Measurements from ENCODE around the gene STAT6. TPM values are rescaled to one million over a fixed set of nuclear protein-coding genes. Genes with fewer than 3 reads are reported as not detected.

STAT6 gene
- total RNA-seq, 1 donor from 2014 or later, result 139 TPM

DNA sequence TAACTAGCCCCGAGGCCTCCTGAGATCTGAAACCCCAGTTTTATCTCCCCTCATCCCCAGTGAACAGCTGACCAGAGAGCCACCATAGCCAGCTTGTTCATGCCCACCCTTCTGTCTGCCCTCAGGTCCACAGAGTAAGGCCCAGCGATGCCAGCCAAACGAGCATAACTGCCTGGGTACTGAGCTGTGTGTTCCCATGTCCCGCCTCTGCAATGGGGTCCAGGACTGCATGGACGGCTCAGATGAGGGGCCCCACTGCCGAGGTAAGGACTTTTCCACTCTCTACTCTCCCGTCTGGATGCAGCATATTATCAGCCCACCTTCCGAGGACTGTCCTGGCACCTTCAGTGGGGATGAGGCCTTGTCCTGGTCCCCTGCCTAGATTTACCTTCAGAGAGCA is 30.1 kb upstream of the STAT6 start:
- no peaks in the 10 kb centered on the region for H3K9me3 Mint-ChIP-seq (ENCODE audit: unreplicated experiment)

DNA sequence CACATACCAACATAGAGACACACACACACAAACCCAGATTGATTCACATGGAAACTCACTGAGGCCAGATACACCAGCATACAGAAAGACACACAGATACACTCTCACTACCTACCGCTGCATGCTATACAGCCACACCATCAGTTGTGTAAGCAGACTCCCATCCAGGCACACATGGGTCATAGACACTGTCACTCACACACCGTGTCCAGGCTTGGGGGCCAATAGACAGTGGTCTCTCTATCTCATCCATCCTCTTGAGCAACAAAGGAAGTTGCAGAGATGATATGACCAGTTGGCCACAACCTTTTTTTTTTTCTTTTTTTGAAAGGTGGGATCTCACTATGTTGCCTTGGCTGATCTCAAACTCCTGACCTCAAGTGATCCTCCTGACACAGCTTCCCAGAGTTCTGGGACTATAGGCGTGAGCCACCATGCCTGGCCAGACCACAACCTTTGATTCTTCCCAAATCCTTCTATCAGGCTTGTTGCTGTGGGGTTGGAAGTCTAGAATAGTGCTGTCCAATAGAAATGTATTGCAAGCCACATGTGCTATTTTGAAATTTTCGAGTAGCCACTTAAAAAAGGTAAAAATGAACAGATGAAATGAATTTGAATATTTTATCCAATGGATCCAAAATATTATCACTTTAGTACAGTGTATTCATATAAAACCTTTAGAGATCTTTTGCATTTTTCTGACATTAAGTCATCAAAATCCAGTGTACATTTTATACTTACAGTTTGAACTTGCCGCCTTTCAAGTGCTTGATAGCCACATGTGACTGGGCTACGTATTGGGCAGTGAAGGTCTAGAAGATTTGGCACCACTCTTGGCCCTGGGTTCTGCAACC is 28.9 kb upstream of the STAT6 start:
- Mint-ChIP-seq H3K4me1 (ENCODE audit: unreplicated experiment) (peaks cover 17% of the 10 kb centered on the region), H3K27me3 (ENCODE audit: unreplicated experiment) (peaks cover 11% of the 10 kb centered on the region), H3K4me3 (ENCODE audit: unreplicated experiment) (no peak overlapping the region), H3K9me3 (ENCODE audit: unreplicated experiment) (no peaks in the 10 kb centered on the region), H3K27ac (ENCODE audit: unreplicated experiment) (no peak overlapping the region), H3K36me3 (ENCODE audit: low read depth, unreplicated experiment) (peaks cover 11% of the 10 kb centered on the region)
- DNase-seq (ENCODE audit: low spot score), result no peak
- TF ChIP-seq, protein P1, sequence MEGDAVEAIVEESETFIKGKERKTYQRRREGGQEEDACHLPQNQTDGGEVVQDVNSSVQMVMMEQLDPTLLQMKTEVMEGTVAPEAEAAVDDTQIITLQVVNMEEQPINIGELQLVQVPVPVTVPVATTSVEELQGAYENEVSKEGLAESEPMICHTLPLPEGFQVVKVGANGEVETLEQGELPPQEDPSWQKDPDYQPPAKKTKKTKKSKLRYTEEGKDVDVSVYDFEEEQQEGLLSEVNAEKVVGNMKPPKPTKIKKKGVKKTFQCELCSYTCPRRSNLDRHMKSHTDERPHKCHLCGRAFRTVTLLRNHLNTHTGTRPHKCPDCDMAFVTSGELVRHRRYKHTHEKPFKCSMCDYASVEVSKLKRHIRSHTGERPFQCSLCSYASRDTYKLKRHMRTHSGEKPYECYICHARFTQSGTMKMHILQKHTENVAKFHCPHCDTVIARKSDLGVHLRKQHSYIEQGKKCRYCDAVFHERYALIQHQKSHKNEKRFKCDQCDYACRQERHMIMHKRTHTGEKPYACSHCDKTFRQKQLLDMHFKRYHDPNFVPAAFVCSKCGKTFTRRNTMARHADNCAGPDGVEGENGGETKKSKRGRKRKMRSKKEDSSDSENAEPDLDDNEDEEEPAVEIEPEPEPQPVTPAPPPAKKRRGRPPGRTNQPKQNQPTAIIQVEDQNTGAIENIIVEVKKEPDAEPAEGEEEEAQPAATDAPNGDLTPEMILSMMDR (IDR thresholded peaks at IDR 0.05; ENCODE audit: unreplicated experiment), result no peak

More for the DNA sequence above, 30.1 kb upstream of the STAT6 start:
- DNase-seq (ENCODE audit: low spot score), result no peak
- no peak overlapping the region for H3K4me3 Mint-ChIP-seq (ENCODE audit: unreplicated experiment)
- peaks cover 11% of the 10 kb centered on the region for H3K36me3 Mint-ChIP-seq (ENCODE audit: low read depth, unreplicated experiment)
- no peak overlapping the region for H3K27ac Mint-ChIP-seq (ENCODE audit: unreplicated experiment)
- H3K4me1 Mint-ChIP-seq (ENCODE audit: unreplicated experiment), result peaks cover 14% of the 10 kb centered on the region
- H3K27me3 Mint-ChIP-seq (ENCODE audit: unreplicated experiment), result peaks cover 15% of the 10 kb centered on the region
- TF ChIP-seq, protein P1 (IDR thresholded peaks at IDR 0.05; ENCODE audit: unreplicated experiment), result no peak

DNA sequence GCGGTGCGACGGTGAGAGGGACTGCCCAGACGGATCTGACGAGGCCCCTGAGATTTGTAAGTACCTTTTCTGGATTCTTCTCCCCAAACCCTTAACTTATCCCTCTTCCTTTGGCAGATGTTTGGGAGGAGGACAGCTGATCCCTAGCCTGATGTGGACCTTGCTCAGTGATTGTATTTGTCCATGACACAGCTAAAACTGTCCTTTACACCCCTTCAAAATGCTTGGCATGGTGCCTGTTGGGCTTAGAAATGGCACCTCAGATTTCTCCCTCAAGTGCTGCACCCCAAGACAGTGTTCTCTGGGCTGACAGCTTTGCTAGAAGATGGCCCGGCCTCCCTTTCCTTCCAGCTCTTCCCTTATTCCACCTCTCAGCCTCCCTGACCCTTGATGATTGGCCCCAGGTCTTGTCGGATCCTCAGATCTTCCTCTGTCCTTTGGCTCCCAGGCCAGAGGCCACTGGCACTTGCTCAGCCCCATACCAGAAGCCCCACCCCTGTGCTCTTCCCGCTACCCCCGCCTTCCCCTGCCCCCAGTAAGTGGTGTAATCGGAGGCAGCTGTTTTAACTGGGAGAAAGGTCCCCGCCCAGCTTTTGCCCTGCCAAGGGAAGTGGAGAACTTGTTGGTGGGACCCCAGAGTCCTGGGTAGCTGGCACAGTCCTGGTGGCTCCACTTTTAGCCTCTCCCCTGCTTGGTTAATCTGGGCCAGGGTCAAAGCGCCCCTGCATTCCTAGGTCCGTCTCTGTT is 27.5 kb upstream of the STAT6 start:
- TF ChIP-seq, protein P1 (IDR thresholded peaks at IDR 0.05; ENCODE audit: unreplicated experiment), result no peak
- H3K27ac Mint-ChIP-seq (ENCODE audit: unreplicated experiment), result no peak overlapping the region
- peaks cover 22% of the 10 kb centered on the region for H3K4me1 Mint-ChIP-seq (ENCODE audit: unreplicated experiment)
- no peak for DNase-seq (ENCODE audit: low spot score)
- H3K36me3 Mint-ChIP-seq (ENCODE audit: low read depth, unreplicated experiment), result peaks cover 5% of the 10 kb centered on the region
- H3K4me3 Mint-ChIP-seq (ENCODE audit: unreplicated experiment), result no peak overlapping the region
- H3K27me3 Mint-ChIP-seq (ENCODE audit: unreplicated experiment), result peaks cover 16% of the 10 kb centered on the region
- no peaks in the 10 kb centered on the region for H3K9me3 Mint-ChIP-seq (ENCODE audit: unreplicated experiment)

DNA sequence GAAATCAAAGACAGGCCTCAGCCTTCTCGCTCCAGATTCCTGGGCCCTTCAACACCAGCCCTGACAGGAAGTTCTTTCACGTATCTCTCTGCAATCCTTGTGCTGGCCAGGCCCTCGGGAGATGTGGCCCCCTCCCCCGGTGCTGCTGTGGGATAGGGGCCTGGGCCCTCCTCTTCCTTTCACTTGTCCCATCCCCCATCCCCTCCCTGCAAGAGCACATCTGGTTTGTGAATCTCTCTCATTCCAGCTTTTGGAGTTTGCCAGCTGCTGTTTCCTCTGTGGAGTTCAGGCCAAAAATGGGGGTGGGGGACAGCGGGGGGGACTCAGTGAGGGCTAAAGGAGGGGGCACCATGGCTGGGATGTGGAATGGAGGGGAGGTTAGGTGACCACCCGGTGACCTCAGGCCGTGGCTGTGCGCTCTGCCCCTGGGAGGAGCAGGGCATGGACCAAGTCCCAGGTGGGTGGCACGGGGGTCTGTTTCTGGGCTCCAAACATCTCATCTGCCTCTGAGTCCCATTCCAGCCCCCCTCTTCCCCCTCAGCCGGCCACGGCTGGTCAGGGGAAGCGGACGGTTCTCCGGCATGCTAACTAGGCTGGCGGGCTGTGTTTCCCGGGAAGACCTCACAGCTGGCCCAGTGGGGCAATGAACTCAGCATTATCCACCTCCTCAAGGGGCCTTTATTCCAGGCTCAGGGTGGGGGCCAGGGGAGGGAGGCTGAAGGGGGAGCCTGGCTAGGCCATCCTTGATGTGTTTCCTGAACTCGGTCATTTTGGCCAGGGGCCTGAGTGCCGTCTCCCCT is 24.6 kb upstream of the STAT6 start:
- H3K36me3 Mint-ChIP-seq (ENCODE audit: low read depth, unreplicated experiment), result peaks cover 12% of the 10 kb centered on the region
- no peak overlapping the region for H3K27ac Mint-ChIP-seq (ENCODE audit: unreplicated experiment)
- peaks cover 25% of the 10 kb centered on the region for H3K27me3 Mint-ChIP-seq (ENCODE audit: unreplicated experiment)
- H3K9me3 Mint-ChIP-seq (ENCODE audit: unreplicated experiment), result no peaks in the 10 kb centered on the region
- TF ChIP-seq, protein P1 (IDR thresholded peaks at IDR 0.05; ENCODE audit: unreplicated experiment), result no peak
- peaks cover 35% of the 10 kb centered on the region for H3K4me1 Mint-ChIP-seq (ENCODE audit: unreplicated experiment)
- no peak overlapping the region for H3K4me3 Mint-ChIP-seq (ENCODE audit: unreplicated experiment)
- DNase-seq (ENCODE audit: low spot score), result no peak
